Stomach smooth muscle (tissue), 2 donors: ENCODE data around the gene KCNK4.
"Not testable (repeated sequence)": the region's sequence is repeated elsewhere in the genome, so short reads cannot be mapped to it uniquely, and the experiment has no call there.

Experiments
- H3K27ac ChIP-seq: one replicate; pipeline ENCODE4 v1.7.0; 2013; ENCODE audit warnings: mild to moderate bottlenecking, low read length, inconsistent platforms
- H3K27me3 ChIP-seq, 2 donors: one replicate each; pipeline ENCODE4 v1.7.0; 2013; ENCODE audit warnings: low read length in 2 of 2; ENCODE audit not compliant: insufficient read depth in 2 of 2, control insufficient read depth in 1 of 2
- H3K36me3 ChIP-seq, 2 donors: one replicate each; pipeline ENCODE4 v1.7.0; 2013; ENCODE audit warnings: low read length in 2 of 2; ENCODE audit not compliant: control insufficient read depth in 2 of 2, insufficient read depth in 2 of 2
- H3K4me1 ChIP-seq: one replicate; pipeline ENCODE4 v1.7.0; 2013; ENCODE audit warnings: low read length; ENCODE audit not compliant: control insufficient read depth, insufficient read depth
- H3K4me3 ChIP-seq, 2 donors: one replicate each; pipeline ENCODE4 v1.7.0; 2013; ENCODE audit warnings: low read length in 2 of 2
- H3K9ac ChIP-seq, 2 donors: one replicate each; pipeline ENCODE4 v1.7.0; 2013; ENCODE audit warnings: low read length in 2 of 2, mild to moderate bottlenecking in 1 of 2
- H3K9me3 ChIP-seq, 2 donors: one replicate each; pipeline ENCODE4 v1.7.0; 2013; ENCODE audit warnings: low read length in 2 of 2; ENCODE audit not compliant: control insufficient read depth in 2 of 2
- donor health status: healthy.
- donor health status: Pancreatic carcinoma.

KCNK4 gene

GRCh38 chr11:64323373-64323772, 32.3 kb downstream of the KCNK4 start:
- H3K27ac ChIP-seq = no peak overlapping the region
- H3K27me3 ChIP-seq = no peaks in the 10 kb centered on the region
- peaks cover 8% of the 10 kb centered on the region for H3K4me1 ChIP-seq
- no peak overlapping the region for H3K4me3 ChIP-seq
- no peak overlapping the region for H3K9ac ChIP-seq
- peaks cover 0 to 4% of the 10 kb centered on the region in 2 donors for H3K36me3 ChIP-seq
- no peaks in the 10 kb centered on the region for H3K9me3 ChIP-seq

- not testable (repeated sequence) for H3K4me3 ChIP-seq, H3K27ac ChIP-seq, H3K9ac ChIP-seq, H3K36me3 ChIP-seq, H3K27me3 ChIP-seq, H3K9me3 ChIP-seq, H3K4me1 ChIP-seq
Measured at GRCh38 chr11:64323984-64324383, 32.9 kb downstream of the KCNK4 start.

- Histone ChIP-seq H3K27me3 (no peaks in the 10 kb centered on the region), H3K36me3 (peaks cover 0 to 4% of the 10 kb centered on the region in 2 donors), H3K9ac (no peak overlapping the region), H3K27ac (no peak overlapping the region), H3K9me3 (no peaks in the 10 kb centered on the region), H3K4me1 (peaks cover 2% of the 10 kb centered on the region), H3K4me3 (no peak overlapping the region)
Measured at GRCh38 chr11:64324692-64325469, 33.8 kb downstream of the KCNK4 start.

- Histone ChIP-seq H3K9me3 (no peaks in the 10 kb centered on the region), H3K36me3 (no peaks in the 10 kb centered on the region), H3K9ac (no peak overlapping the region), H3K27me3 (no peaks in the 10 kb centered on the region), H3K4me1 (peaks cover 8% of the 10 kb centered on the region), H3K27ac (no peak overlapping the region), H3K4me3 (no peak overlapping the region)
Measured at GRCh38 chr11:64327375-64327774, 36.3 kb downstream of the KCNK4 start.

- no peaks in the 10 kb centered on the region for H3K9me3 ChIP-seq
- no peaks in the 10 kb centered on the region for H3K27me3 ChIP-seq
- peaks cover 8% of the 10 kb centered on the region for H3K4me1 ChIP-seq
- no peak overlapping the region for H3K4me3 ChIP-seq
- no peak overlapping the region for H3K9ac ChIP-seq
- no peaks in the 10 kb centered on the region for H3K36me3 ChIP-seq
- no peak overlapping the region for H3K27ac ChIP-seq
Measured at GRCh38 chr11:64327993-64328392, 36.9 kb downstream of the KCNK4 start.

GRCh38 chr11:64330888-64331287, 39.8 kb downstream of the KCNK4 start:
- no peak overlapping the region for H3K27ac ChIP-seq
- H3K9ac ChIP-seq = no peak overlapping the region

GRCh38 chr11:64331569-64332371, 40.7 kb downstream of the KCNK4 start:
- no peak overlapping the region for H3K27ac ChIP-seq
- H3K4me1 ChIP-seq = peaks cover 8% of the 10 kb centered on the region
- H3K27me3 ChIP-seq = no peaks in the 10 kb centered on the region
- H3K9me3 ChIP-seq = no peaks in the 10 kb centered on the region
- H3K36me3 ChIP-seq = no peaks in the 10 kb centered on the region
- H3K9ac ChIP-seq = no peak overlapping the region
- H3K4me3 ChIP-seq = no peak overlapping the region

More at GRCh38 chr11:64330888-64331287, 39.8 kb downstream of the KCNK4 start:
- peaks cover 8% of the 10 kb centered on the region for H3K4me1 ChIP-seq
- H3K4me3 ChIP-seq = no peak overlapping the region
- H3K36me3 ChIP-seq = no peaks in the 10 kb centered on the region
- H3K27me3 ChIP-seq = no peaks in the 10 kb centered on the region
- H3K9me3 ChIP-seq = no peaks in the 10 kb centered on the region

GRCh38 chr11:64333556-64333955, 42.5 kb downstream of the KCNK4 start:
- no peaks in the 10 kb centered on the region for H3K9me3 ChIP-seq
- H3K27ac ChIP-seq = no peak overlapping the region
- no peaks in the 10 kb centered on the region for H3K36me3 ChIP-seq
- H3K27me3 ChIP-seq = no peaks in the 10 kb centered on the region
- H3K4me1 ChIP-seq = peaks cover 8% of the 10 kb centered on the region
- H3K9ac ChIP-seq = no peak overlapping the region
- no peak overlapping the region for H3K4me3 ChIP-seq

- Histone ChIP-seq H3K27me3 (no peaks in the 10 kb centered on the region), H3K4me1 (peaks cover 8% of the 10 kb centered on the region), H3K4me3 (no peak overlapping the region), H3K9me3 (no peaks in the 10 kb centered on the region), H3K9ac (no peak overlapping the region), H3K36me3 (no peaks in the 10 kb centered on the region), H3K27ac (no peak overlapping the region)
Measured at GRCh38 chr11:64334764-64335735, 43.9 kb downstream of the KCNK4 start.

- H3K36me3 ChIP-seq = no peaks in the 10 kb centered on the region
- H3K9ac ChIP-seq = no peak overlapping the region
- no peaks in the 10 kb centered on the region for H3K9me3 ChIP-seq
- H3K4me1 ChIP-seq = peaks cover 11% of the 10 kb centered on the region
- H3K27me3 ChIP-seq = no peaks in the 10 kb centered on the region
- no peak overlapping the region for H3K4me3 ChIP-seq
- H3K27ac ChIP-seq = no peak overlapping the region
Measured at GRCh38 chr11:64337538-64338249, 46.6 kb downstream of the KCNK4 start.
